Activated T-cell treated with anti-CD3 and anti-CD28 coated beads for 24 hours (primary cell): ENCODE measurements around the gene STAT3.
"Not testable (repeated sequence)": the region's sequence is repeated elsewhere in the genome, so short reads cannot be mapped to it uniquely, and the experiment has no call there.

Experiments used
- DNase-seq: peaks from one replicate; pipeline ENCODE4 v3.0.0-alpha.2; 2020; ENCODE audit warnings: low read depth

The STAT3 gene

GRCh38 chr17:42380935-42381334, 7.3 kb downstream of the STAT3 start:
- no peak for DNase-seq

DNA sequence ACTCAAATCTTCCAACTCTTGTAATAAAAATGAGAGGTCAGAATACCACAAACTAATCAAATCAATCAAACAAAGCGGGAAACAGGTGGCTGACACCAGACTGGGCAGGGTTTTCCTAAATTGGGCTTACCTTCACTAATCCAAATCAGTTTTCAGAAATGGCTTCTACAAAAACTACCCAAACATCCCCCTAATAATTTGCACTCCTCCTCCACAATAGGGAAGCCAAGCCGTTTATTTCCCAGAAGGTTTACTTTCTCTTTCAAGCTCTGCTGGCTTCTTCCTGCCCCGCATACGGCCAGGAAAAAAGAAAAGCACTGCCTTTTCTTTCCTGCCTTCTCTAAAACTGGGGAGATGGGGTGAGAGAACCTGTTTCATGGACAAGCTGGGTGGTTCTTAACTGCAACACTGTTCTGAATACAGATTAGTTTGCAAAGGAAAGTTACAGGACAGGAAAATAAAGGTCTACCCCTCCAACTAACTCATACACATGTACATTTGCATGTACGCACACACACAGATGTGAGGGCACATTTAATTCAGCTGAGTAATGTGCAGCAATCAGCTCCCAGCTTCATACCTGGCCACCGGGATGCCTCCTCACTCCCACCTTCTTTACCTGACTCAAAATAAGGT, 9.2 kb downstream of the STAT3 start:
- no peak for DNase-seq

- no peak for DNase-seq
These were observed 9.8 kb downstream of the STAT3 start for GRCh38 chr17:42378359-42378958.

- DNase-seq: no peak
These were observed 14.3 kb downstream of the STAT3 start for GRCh38 chr17:42373896-42374295.

DNA sequence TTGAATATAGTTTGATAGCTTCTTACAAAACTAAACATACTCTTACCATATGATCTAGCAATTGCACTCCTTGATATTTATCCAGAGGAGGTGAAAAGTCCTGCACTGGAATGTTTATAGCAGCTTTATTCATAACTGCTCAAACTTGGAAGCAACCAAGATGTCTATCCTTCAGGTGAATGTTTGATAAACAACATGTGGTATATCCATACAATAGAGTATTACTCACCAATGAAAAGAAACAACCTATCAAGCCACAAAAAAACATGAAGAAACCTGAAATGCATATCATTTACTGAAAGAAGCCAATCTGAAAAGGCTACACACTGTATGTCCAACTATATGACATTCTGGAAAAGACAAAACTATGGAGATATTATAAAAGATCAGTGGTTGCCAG, 16.1 kb downstream of the STAT3 start:
- no peak for DNase-seq

DNA sequence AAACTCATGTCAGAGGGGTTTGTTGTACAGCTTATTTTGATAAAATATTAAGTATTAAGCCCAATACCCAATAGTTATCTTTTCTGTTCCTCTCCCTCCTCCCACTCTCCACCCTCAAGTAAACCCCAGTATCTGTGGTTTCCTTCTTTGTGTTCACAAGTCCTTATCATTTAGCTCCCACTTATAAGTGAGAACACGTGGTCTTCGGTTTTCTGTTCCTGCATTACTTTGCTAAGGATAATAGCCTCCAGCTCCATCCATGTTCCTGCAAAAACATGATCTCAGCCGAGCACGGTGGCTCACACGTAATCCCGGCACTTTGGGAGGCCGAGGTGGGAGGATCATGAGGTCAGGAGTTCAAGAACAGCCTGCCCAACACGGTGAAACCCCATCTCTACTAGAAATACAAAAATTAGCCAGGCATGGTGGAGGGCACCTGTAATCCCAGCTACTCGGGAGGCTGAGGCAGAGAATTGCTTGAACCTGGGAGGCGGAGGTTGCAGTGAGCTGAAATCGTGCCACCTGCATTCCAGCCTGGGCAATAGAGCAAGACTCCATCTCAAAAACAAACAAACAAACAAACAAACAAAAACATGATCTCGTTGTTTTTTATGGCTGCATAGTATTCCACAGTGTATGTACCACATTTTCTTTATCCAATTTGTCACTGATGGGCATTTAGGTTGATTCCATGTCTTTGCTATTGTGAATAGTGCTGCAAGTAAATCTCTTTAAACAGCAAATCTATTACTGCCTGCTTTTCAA, 19.3 kb downstream of the STAT3 start:
- not testable (repeated sequence) for DNase-seq

DNA sequence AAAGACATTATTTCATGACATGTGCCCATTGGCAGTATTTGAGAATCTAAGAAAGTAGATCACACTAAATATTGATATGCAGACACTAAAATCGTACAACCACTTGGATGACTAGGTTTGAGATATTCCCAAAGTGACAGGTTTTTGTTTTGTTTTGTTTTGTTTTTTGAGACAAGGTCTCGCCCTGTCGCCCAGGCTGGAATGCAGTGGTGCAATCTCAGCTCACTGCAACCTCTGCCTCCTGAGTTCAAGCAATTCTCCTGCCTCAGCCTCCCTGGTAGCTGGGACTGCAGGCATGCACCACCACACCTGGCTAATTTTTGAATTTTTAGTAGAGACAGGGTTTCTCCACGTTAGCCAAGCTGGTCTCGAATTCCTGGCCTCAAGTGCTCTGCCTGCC, 19.9 kb downstream of the STAT3 start:
- DNase-seq: not testable (repeated sequence)

DNA sequence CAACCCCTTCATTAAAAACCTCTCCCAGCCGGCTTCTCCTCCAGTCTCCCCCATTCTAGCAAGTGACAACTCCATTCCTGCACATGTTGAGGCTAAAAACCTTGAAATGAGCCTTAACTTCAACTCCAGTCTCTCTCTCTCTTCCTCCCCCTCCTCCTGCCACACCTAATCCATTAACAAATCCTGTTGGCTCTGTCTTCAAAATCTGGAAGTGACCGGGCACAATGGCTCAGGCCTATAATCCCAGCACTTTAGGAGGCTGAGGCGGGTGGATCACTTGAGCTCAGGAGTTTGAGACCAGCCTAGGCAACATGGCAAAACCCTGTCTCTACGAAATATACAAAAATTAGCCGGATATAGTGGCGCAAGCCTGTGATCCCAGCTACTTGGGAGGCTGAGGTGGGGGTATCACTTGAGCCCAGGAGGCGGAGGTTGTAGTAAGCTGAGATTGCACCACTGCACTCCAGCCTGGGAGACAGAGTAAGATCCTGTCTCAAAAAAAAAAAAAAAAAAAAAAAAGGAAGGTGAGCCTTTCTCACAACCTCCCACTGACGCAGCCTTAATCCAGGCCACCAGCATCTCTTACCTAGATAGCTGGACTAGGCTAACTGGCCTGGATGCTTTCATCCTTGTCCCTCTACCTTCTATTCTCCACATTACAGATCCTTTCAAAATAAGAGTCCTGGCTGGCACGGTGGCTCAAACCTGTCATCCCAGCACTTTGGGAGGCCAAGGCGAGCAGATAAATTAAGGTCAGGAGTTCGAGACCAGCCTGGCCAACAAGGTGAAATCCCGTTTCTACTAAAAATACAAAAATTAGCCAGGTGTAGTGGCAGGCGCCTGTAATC, 21.8 kb downstream of the STAT3 start:
- DNase-seq: not testable (repeated sequence)

- DNase-seq: peak; percentile 28
These were observed 23.1 kb downstream of the STAT3 start for GRCh38 chr17:42365136-42365535.

- no peak for DNase-seq
These were observed 24.3 kb downstream of the STAT3 start for GRCh38 chr17:42363767-42364585.

GRCh38 chr17:42363231-42363630, 25.0 kb downstream of the STAT3 start:
- no peak for DNase-seq

DNA sequence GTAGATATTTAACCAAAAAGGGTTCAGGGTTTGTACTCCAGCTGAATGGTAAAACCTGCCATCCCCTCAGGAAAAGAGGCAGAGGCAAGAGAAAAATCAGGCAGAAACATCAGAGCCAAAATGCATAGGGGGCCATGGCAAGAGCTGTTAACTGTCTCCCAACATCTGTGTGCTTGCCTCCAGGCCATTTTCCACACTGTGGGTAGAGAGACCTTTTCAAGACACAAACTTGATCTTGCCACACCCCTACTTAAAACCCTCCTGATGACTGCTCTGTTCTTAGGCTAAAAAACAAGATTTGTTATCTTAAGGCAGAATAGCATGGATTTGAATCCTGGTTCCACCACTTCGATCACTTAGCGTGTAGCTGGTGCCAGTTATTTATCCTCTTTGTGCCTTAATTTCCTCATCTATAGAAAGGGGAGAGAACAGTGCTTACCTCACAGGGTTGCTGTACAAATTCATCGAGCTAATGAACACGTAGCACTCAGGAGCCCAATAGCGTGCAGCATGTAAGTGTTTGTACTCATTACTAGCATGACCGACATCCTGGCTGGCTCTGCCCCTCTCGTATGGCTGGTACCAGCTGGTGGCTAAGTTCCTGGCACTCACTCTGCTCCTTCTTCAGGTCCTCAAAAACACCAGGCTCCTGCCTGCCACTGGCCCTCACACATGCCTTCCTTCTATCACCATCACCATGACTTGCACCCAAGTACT, 25.8 kb downstream of the STAT3 start:
- no peak for DNase-seq

DNA sequence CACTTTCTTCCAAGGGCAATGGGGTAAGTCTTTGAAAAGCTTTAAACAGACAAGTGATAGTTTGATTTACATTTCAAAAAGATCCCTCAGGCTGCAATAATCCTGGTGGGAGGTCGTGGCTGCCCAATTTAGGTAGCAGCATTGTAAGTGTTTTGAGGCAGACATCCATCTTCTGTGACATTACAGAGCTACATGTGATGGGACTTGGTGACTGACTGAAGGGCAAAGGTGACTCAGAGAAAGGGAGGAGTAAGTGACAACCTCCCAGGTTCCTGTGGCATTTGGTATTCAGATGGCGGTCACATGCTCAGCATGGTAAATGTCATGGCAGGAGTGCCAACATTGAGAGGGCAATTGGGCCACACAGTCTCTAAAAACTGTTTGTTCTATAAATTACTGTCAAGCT, 26.5 kb downstream of the STAT3 start:
- DNase-seq: peak; percentile 30

DNA sequence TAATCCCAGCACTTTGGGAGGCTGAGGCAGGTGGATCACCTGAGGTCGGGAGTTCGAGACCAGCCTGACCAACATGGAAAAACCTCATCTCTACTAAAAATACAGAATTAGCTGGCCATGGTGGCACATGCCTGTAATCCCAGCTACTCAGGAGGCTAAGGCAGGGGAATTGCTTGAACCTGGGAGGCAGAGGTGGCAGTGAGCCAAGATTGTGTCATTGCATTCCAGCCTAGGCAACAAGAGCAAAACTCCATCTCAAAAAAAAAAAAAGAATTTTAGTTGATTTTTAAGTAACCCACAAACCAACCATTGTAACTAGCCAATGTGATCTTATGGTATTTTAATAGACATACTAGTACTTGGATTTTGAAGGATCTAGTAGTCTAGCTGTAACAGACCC, 27.9 kb downstream of the STAT3 start:
- not testable (repeated sequence) for DNase-seq

DNA sequence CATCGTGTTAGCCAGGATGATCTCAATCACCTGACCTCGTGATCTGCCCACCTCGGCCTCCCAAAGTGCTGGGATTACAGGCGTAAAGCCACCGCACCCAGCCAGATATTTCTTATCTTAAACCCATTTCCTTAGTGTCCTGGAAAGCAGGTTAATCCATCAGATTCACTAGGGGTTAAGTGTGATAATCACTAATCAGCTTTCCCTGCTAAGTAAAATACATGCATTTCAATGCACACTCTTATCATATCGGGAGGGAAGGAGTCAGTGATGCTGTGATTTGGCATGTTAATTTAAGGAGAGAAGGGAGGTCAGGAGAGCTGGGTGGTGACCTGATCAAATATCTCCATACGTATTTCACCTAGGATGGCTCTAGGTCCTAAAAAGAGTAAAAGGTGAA, 29.1 kb downstream of the STAT3 start:
- DNase-seq: no peak

DNA sequence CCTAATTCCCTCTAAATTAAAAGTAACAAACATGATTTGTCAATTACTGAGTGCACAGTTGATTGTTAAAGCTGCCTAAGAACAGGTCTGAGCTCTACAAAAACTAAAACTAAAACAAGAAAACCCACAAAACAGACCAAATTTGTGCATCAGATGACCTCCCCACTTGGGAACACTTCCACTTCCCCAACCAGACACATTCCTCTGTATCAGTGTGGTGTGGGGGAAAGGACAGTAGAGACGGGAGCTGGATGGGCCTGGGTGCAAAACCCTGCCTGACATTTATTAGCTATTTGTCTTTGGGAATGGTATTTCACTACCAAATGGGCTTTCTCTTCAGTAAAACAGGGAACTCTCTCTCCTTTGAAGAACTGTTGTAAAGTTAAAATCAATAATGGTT, 29.8 kb downstream of the STAT3 start:
- no peak for DNase-seq

DNA sequence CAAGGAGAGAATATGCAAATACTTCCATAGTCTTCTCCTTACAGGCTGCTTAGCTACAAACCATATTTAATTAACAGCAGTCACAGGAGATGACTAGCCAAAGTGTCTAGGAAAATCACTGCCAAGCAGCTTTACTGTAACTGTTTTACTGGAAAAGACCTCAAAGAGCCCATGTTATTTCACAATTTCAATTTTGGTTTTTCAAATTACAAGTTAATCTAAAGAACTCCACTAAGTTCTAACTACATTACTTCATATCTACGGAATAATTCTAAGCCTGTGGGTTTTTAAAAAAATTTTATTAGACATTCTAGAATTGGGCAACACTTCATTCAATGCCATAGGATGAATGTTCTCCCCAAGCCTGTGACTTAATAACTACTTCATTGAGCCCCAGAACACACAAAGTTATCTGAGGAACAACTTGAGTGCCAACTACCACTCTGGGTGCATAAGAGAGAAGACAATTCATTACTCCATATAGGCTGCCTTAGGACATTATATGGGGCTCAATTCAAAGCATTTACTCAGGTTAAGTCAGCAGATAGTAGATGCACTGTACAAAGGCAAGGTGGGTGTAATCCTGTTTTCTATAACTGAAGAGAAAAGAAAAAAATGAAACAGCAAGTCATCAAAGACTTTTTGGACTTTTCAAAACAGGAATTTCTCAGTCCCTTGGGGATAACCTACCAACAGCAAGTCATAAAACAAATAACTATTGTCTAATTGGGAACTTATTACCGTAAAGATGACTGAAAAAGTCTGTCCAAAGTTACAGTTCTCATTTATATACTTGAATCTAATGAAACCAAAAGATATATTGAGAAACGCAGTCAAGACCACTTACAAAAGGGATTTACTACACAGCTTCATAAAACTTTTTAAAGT, 33.0 kb downstream of the STAT3 start:
- DNase-seq: no peak

DNA sequence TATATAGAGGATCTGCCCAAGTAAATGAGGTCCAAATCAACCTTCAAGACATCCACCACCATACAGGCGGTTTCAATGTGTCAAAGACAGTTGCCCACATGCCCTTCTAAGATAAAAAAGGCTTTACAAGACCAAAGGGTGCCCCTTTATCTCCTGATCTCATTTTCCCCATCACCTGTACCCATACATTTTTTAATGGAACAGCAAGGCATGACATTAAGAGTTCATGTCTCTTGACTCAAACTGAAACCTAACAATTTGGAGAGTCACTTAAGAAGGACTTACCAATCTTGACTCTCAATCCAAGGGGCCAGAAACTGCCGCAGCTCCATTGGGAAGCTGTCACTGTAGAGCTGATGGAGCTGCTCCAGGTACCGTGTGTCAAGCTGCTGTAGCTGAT, 40.1 kb downstream of the STAT3 start:
- no peak for DNase-seq

DNA sequence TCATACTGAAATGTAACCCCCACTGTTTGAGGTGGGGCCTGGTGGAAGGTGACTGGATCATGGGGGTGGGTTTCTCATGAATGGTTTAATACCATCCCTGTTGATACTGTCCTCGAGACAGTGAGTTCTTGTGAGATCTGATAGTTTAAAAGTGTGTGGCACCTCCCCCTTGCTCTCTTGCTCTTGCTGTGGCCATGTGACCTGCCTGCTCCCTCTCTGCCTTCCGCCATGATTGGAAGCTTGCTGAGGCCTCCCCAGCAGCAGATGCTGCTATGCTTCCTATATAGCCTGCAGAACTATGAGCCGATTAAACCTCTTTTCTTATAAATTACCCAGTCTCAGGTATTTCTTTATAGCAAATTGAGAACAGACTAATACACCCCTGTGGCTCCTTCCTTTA, 40.6 kb downstream of the STAT3 start:
- DNase-seq: no peak

DNA sequence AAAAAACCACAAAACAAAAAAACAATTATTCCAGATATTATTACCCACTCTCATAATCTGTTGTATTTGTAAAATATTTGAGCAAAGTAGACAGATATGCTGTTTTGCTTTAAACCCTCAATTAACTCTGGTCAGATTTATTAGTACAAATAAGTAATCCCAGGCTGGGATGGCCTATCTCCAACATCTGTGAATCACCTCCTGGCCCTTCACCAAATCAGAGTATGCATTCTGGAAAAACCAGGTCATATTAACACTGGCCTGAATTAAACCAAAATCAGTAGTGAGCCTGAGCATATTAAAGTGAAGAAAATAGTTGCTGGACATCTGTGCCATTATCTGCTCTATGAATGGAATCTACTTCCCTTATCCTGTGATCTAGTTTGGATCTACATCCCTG, 41.0 kb downstream of the STAT3 start:
- DNase-seq: no peak
